IMR-90 (cell line): ENCODE results near the gene TRPV4. TPM values are rescaled to one million over a fixed set of nuclear protein-coding genes. Genes with fewer than 3 reads are reported as not detected.

Source experiments
- ATAC-seq: fragments of 200-7000 bp; cut with Tn5 transposase; 2 replicates; pipeline ENCODE4 v1.9.1; 2020; ENCODE audit warnings: low read depth, mild to moderate bottlenecking, moderate library complexity
- BruUV-seq: library from RNA; stranded (reverse); fragments of 400-500 nt; replicated peaks from 2 replicates; lab custom pipeline; 2021; lab: Mats Ljungman, UMichigan
- CTCF ChIA-PET: fragments of 300-600 bp; formaldehyde crosslinking; extraction: SDS; loops from one replicate; lab custom pipeline; 2021; ENCODE audit warnings: antibody characterized with exemption; lab: Yijun Ruan, JAX
- POLR2A ChIA-PET: fragments of 300-600 bp; sonication (Branson Sonifier 250); formaldehyde crosslinking; loops from one replicate; lab custom pipeline; 2022; ENCODE audit warnings: antibody characterized with exemption; ENCODE audit not compliant: unreplicated experiment; lab: Charles Lee
- DNase-seq: peaks from one replicate; pipeline ENCODE4 v3.0.0; 2013
- H2AFZ ChIP-seq: replicated peaks from 2 replicates; pipeline ENCODE3; 2013; ENCODE audit warnings: low read length, mild to moderate bottlenecking; ENCODE audit not compliant: poor library complexity
- H2AK5ac ChIP-seq: 2 replicates; pipeline ENCODE4 v1.6.1; 2013; ENCODE audit warnings: low read depth, low read length, inconsistent platforms
- H2AK9ac ChIP-seq: replicated peaks from 2 replicates; pipeline ENCODE3; 2013; ENCODE audit warnings: mild to moderate bottlenecking, low read depth, low read length, moderate library complexity; ENCODE audit not compliant: poor library complexity
- H2BK120ac ChIP-seq: 2 replicates; pipeline ENCODE4 v1.6.1; 2013; ENCODE audit warnings: low read depth, low read length, inconsistent platforms
- H2BK15ac ChIP-seq: 3 replicates; pipeline ENCODE4 v1.6.1; 2013; ENCODE audit warnings: low read depth, low read length, inconsistent platforms
- H2BK20ac ChIP-seq: 2 replicates; pipeline ENCODE4 v1.6.1; 2013; ENCODE audit warnings: low read depth, mild to moderate bottlenecking, inconsistent platforms, low read length, moderate library complexity
- H2BK5ac ChIP-seq: 2 replicates; pipeline ENCODE4 v1.6.1; 2013; ENCODE audit warnings: mild to moderate bottlenecking, low read depth, low read length, inconsistent platforms; ENCODE audit not compliant: poor library complexity, severe bottlenecking
- H3K14ac ChIP-seq: replicated peaks from 2 replicates; pipeline ENCODE4 v1.6.1; 2013; ENCODE audit warnings: low read depth, low read length, inconsistent platforms
- H3K18ac ChIP-seq: 2 replicates; pipeline ENCODE4 v1.6.1; 2013; ENCODE audit warnings: low read depth, low read length, control low read depth
- H3K23ac ChIP-seq: 2 replicates; pipeline ENCODE4 v1.6.1; 2013; ENCODE audit warnings: low read depth, low read length, inconsistent platforms
- H3K27ac ChIP-seq: 2 replicates; pipeline ENCODE4 v1.5.1; 2013; ENCODE audit warnings: mild to moderate bottlenecking, control low read depth, low read length; ENCODE audit not compliant: insufficient read depth
- H3K27me3 ChIP-seq: 2 replicates; pipeline ENCODE4 v1.6.1; 2013; ENCODE audit warnings: low read length; ENCODE audit not compliant: control insufficient read depth, insufficient read depth
- H3K36me3 ChIP-seq: 2 replicates; pipeline ENCODE4 v1.6.1; 2013; ENCODE audit warnings: low read length, mixed read lengths; ENCODE audit not compliant: control insufficient read depth, insufficient read depth
- H3K4ac ChIP-seq: 2 replicates; pipeline ENCODE4 v1.6.1; 2013; ENCODE audit warnings: low read depth, low read length, inconsistent platforms
- H3K4me1 ChIP-seq: 2 replicates; pipeline ENCODE4 v1.6.1; 2013; ENCODE audit warnings: low read length, mixed read lengths; ENCODE audit not compliant: control insufficient read depth, insufficient read depth
- H3K4me2 ChIP-seq: 2 replicates; pipeline ENCODE4 v1.6.1; 2013; ENCODE audit warnings: low read depth, mild to moderate bottlenecking, control low read depth, low read length, moderate library complexity
- H3K4me3 ChIP-seq: 2 replicates; pipeline ENCODE4 v1.5.1; 2013; ENCODE audit warnings: low read depth, mild to moderate bottlenecking, control low read depth, low read length, moderate library complexity; ENCODE audit not compliant: insufficient read depth
- H3K56ac ChIP-seq: 2 replicates; pipeline ENCODE4 v1.6.1; 2013; ENCODE audit warnings: low read length, inconsistent platforms; ENCODE audit not compliant: insufficient read depth; ENCODE audit errors: extremely low read depth
- H3K79me1 ChIP-seq, 2 experiments: 2 replicates each; pipeline ENCODE4 v1.6.1; 2013; ENCODE audit warnings: low read length in 2 of 2, inconsistent platforms in 1 of 2, low read depth in 1 of 2
- H3K9ac ChIP-seq: 2 replicates; pipeline ENCODE4 v1.6.1; 2013; ENCODE audit warnings: low read depth, low read length, control low read depth
- H3K9me1 ChIP-seq: 2 replicates; pipeline ENCODE4 v1.6.1; 2013; ENCODE audit warnings: low read length, inconsistent platforms; ENCODE audit not compliant: insufficient read depth
- H3K9me3 ChIP-seq: 2 replicates; pipeline ENCODE4 v1.6.1; 2013; ENCODE audit warnings: low read length; ENCODE audit not compliant: control insufficient read depth, insufficient read depth
- H4K20me1 ChIP-seq: 2 replicates; pipeline ENCODE4 v1.6.1; 2013; ENCODE audit warnings: low read length, inconsistent platforms; ENCODE audit not compliant: insufficient read depth
- H4K5ac ChIP-seq: 2 replicates; pipeline ENCODE4 v1.6.1; 2013; ENCODE audit warnings: mild to moderate bottlenecking, low read depth, low read length, control low read depth
- H4K8ac ChIP-seq, 2 experiments: 2 replicates each; pipeline ENCODE4 v1.6.1; 2013; ENCODE audit warnings: low read depth in 2 of 2, low read length in 2 of 2, control low read depth in 1 of 2, inconsistent platforms in 1 of 2
- H4K91ac ChIP-seq: 2 replicates; pipeline ENCODE4 v1.6.1; 2013; ENCODE audit warnings: low read depth, low read length, inconsistent platforms; ENCODE audit not compliant: insufficient read depth
- CHD1 ChIP-seq: IDR thresholded peaks from 2 replicates; pipeline ENCODE4 v1.6.1; 2012; ENCODE audit warnings: low read depth, low read length, improper control_type of control experiment
- WGBS, 2 experiments: methylation state at CpG; one replicate each; pipeline versions ENCODE4 v1.1.5 to v1.1.7; 2013; ENCODE audit warnings: missing lambda C conversion rate in 2 of 2; ENCODE audit not compliant: insufficient read length in 1 of 2; ENCODE audit errors: extremely low coverage in 2 of 2; 5-methylcytosine and 5-hydroxymethylcytosine counted together
- dilution Hi-C: fragments of 300-500 bp; cut with HindIII; formaldehyde crosslinking; loops from one replicate; pipeline ENCODE4 v1.14.3; 2018; ENCODE audit warnings: low sequenced_read_pairs; ENCODE audit not compliant: unreplicated experiment
- in situ Hi-C: fragments of 300-500 bp; cut with MboI; formaldehyde crosslinking; loops from 3 replicates; pipeline ENCODE4 v1.14.3; 2019; ENCODE audit warnings: low sequenced_read_pairs, inconsistent platforms, mixed read lengths
- intact Hi-C: fragments of 100-400 bp; cut with micrococcal nuclease; formaldehyde crosslinking; loops from 2 replicates; pipeline ENCODE4 v1.10.0; 2022
- polyA plus RNA-seq, 3 experiments: library from polyadenylated mRNA; depleted of rRNA; stranded (reverse); fragments of >200 nt; gene quantifications; 2 replicates each; pipeline ENCODE4 v1.2.3, GENCODE V29; 2012; ENCODE audit warnings: low replicate concordance in 1 of 3
- total RNA-seq: library from RNA; depleted of rRNA; stranded (reverse); fragments of >200 nt; gene quantifications from 2 replicates; pipeline ENCODE4 v1.2.3, GENCODE V29; 2012

TRPV4 gene
- total and polyA plus RNA-seq, 2 of the 4 experiments (the other 2 are of a cell fraction): 1.1 to 6.1 TPM

DNA sequence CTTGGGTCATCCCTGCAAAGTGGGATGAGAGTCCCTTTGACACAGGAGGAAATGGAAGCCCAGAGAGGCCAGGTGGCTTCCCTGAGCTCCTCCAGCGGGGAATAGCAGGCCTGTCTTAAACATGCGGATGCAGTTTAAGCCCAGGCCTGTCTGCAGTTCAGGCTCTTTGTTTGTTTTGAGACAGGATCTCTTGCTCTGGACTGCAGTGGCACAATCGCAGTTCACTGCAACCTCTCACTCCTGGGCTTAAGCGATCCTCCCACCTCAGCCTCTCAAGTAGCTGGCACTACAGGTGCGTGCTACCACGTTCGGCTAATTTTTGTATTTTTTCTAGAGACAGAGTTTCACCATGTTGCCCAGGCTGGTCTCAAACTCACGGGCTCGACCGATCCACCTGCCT is 3.5 kb downstream of the TRPV4 start:
- BruUV-seq: no TSS peak
- H4K91ac ChIP-seq: no peak overlapping the region
- no peak overlapping the region for H3K18ac ChIP-seq
- no peaks in the 10 kb centered on the region for H3K9me3 ChIP-seq
- H2BK5ac ChIP-seq: no peak overlapping the region
- H4K5ac ChIP-seq: no peak overlapping the region
- no peaks in the 10 kb centered on the region; the same call in 1 of the 2 replicates for H4K20me1 ChIP-seq
- H3K36me3 ChIP-seq: no peaks in the 10 kb centered on the region
- H4K8ac ChIP-seq: no peak overlapping the region
- H3K56ac ChIP-seq: no peak overlapping the region
- no peak overlapping the region for H3K23ac ChIP-seq
- H3K79me1 ChIP-seq: 0 out of 4 replicates have a peak, but pooled peaks cover 0 to 3% of the 10 kb centered on the region in 2 experiments
- H3K4me3 ChIP-seq: no peak overlapping the region
- in situ Hi-C loops: no loop called here
- no peaks in the 10 kb centered on the region for H3K9me1 ChIP-seq
- no peak overlapping the region for H2BK15ac ChIP-seq
- H3K14ac ChIP-seq: no peak overlapping the region
- H2BK20ac ChIP-seq: no peak overlapping the region
- CTCF ChIA-PET: interaction anchor here (1.0 kb wide), 1 partner anchor 16 kb away, joined by 4 read pairs; no protein-coding TSS in a partner anchor
- H3K4me2 ChIP-seq: no peak overlapping the region
- no peak for DNase-seq
- H3K4ac ChIP-seq: no peak overlapping the region
- no peak for TF ChIP-seq CHD1
- no peak for ATAC-seq
- no peaks in the 10 kb centered on the region for H3K27me3 ChIP-seq
- intact Hi-C loops: no loop called here
- no peak overlapping the region for H3K9ac ChIP-seq
- H2AK9ac ChIP-seq: no peak overlapping the region
- POLR2A ChIA-PET: no interaction called here
- H2AFZ ChIP-seq: no peak overlapping the region
- peaks cover 2% of the 10 kb centered on the region; the same call in 1 of the 2 replicates for H3K4me1 ChIP-seq
- H2BK120ac ChIP-seq: no peak overlapping the region
- dilution Hi-C loops: no loop called here
- WGBS, 2 experiments: 75% methylated on average over 8 of the region's 10 CpGs; no CpG with 5 or more reads in 1 of the 2 experiments
- H3K27ac ChIP-seq: no peak overlapping the region
- no peak overlapping the region for H2AK5ac ChIP-seq
